Activated CD4-positive, alpha-beta T cell treated with anti-CD3 and anti-CD28 coated beads, Interleukin-2, amount 50 U/mL, for 4 hours (primary cell): Measurements from ENCODE around the gene IFNL1.
A peak's percentile ranks its signal among the peaks of the same experiment; 100 is the strongest.
"Not testable (repeated sequence)": the region's sequence is repeated elsewhere in the genome, so short reads cannot be mapped to it uniquely, and the experiment has no call there.

ENCODE experiments used
- DNase-seq, 2 experiments: peaks; one replicate each; pipeline ENCODE4 v3.0.0-alpha.2; 2020

Gene IFNL1

GRCh38 chr19:39308531-39309304, 12.5 kb downstream of the IFNL1 start:
- DNase-seq = no peak

GRCh38 chr19:39309305-39309670, 13.1 kb downstream of the IFNL1 start:
- DNase-seq = not testable (repeated sequence)

- DNase-seq = no peak
Measured at GRCh38 chr19:39310558-39311311, 14.5 kb downstream of the IFNL1 start.

- no peak for DNase-seq
Measured at GRCh38 chr19:39314016-39314728, 18.0 kb downstream of the IFNL1 start.

GRCh38 chr19:39315933-39316332, 19.7 kb downstream of the IFNL1 start:
- DNase-seq = no peak

- no peak for DNase-seq
Measured at GRCh38 chr19:39316627-39317321, 20.6 kb downstream of the IFNL1 start.

- no peak for DNase-seq
Measured at GRCh38 chr19:39317476-39317875, 21.3 kb downstream of the IFNL1 start.

- no peak for DNase-seq
Measured at GRCh38 chr19:39318071-39318470, 21.9 kb downstream of the IFNL1 start.

GRCh38 chr19:39318690-39319089, 22.5 kb downstream of the IFNL1 start:
- DNase-seq = no peak

GRCh38 chr19:39319098-39319891, 23.1 kb downstream of the IFNL1 start:
- DNase-seq = no peak

GRCh38 chr19:39319892-39320248, 23.7 kb downstream of the IFNL1 start:
- DNase-seq = no peak

- DNase-seq = no peak
Measured at GRCh38 chr19:39321117-39321831, 25.1 kb downstream of the IFNL1 start.

- DNase-seq = no peak
Measured at GRCh38 chr19:39321832-39322176, 25.6 kb downstream of the IFNL1 start.

- no peak for DNase-seq
Measured at GRCh38 chr19:39324242-39324842, 28.1 kb downstream of the IFNL1 start.

- DNase-seq = no peak
Measured at GRCh38 chr19:39325778-39326665, 29.8 kb downstream of the IFNL1 start.

GRCh38 chr19:39327363-39328045, 31.3 kb downstream of the IFNL1 start:
- DNase-seq = no peak

GRCh38 chr19:39328046-39328705, 32.0 kb downstream of the IFNL1 start:
- DNase-seq = peak; percentile 78 to 85

- DNase-seq = no peak
Measured at GRCh38 chr19:39329948-39330347, 33.7 kb downstream of the IFNL1 start.

- no peak for DNase-seq
Measured at GRCh38 chr19:39332293-39332692, 36.1 kb downstream of the IFNL1 start.
